Stomach (tissue), 9 donors: ENCODE measurements around the gene VPS13D. TPM values are rescaled to one million over a fixed set of nuclear protein-coding genes. Genes with fewer than 3 reads are reported as not detected.

Experiments used
- DNase-seq, 2 donors: peaks; one replicate each; pipeline versions ENCODE4 v3.0.0 to v3.0.0-alpha.2; 2013 to 2019
- H3K27ac ChIP-seq, 5 donors: fragments of 200-600 bp in 4 of 5; sonication (generic) in 4 of 5; one replicate each; pipeline ENCODE4 v1.5.1; 2013 to 2019; ENCODE audit warnings: mild to moderate bottlenecking in 1 of 5, moderate library complexity in 1 of 5
- H3K27me3 ChIP-seq, 3 donors: fragments of 200-600 bp; sonication (generic); one replicate each; pipeline ENCODE4 v1.5.1; 2017 to 2019; ENCODE audit warnings: mixed run types in 1 of 3
- H3K36me3 ChIP-seq, 4 donors: fragments of 200-600 bp; sonication (generic); 1 replicate in 3 of 4; 2 replicates in 1 of 4; pipeline ENCODE4 v1.5.1; 2016 to 2019
- H3K4me1 ChIP-seq, 4 donors: fragments of 200-600 bp; sonication (generic); one replicate each; pipeline ENCODE4 v1.5.1; 2016 to 2019
- H3K4me3 ChIP-seq, 4 donors: fragments of 200-600 bp; sonication (generic) in 3 of 4; one replicate each; pipeline ENCODE4 v1.5.1; 2016 to 2019; ENCODE audit warnings: mild to moderate bottlenecking in 1 of 4
- H3K9me3 ChIP-seq, 4 donors: fragments of 200-600 bp; sonication (generic); one replicate each; pipeline ENCODE4 v1.5.1; 2016 to 2019
- CTCF ChIP-seq, 7 experiments: fragments of 450-650 bp in 4 of 7; fragments of 200-600 bp in 3 of 7; sonication (generic) in 3 of 7; IDR thresholded peaks; one replicate each; pipeline ENCODE4 v1.5.1; 2016 to 2019; ENCODE audit warnings: antibody characterized with exemption in 7 of 7, control low read depth in 2 of 7, mild to moderate bottlenecking in 1 of 7
- EP300 ChIP-seq: sonication (generic); formaldehyde crosslinking; IDR thresholded peaks from one replicate; pipeline ENCODE4 v1.6.1; 2017; ENCODE audit warnings: antibody characterized with exemption
- POLR2A ChIP-seq, 4 donors: fragments of 450-650 bp; IDR thresholded peaks; one replicate each; pipeline ENCODE4 v1.6.1; 2016; ENCODE audit warnings: antibody characterized with exemption in 4 of 4, control low read depth in 2 of 4, mild to moderate bottlenecking in 1 of 4, moderate library complexity in 1 of 4
- POLR2AphosphoS5 ChIP-seq, 3 donors: sonication (generic); formaldehyde crosslinking; IDR thresholded peaks; one replicate each; pipeline ENCODE4 v1.6.1; 2016; ENCODE audit warnings: antibody characterized with exemption in 3 of 3
- WGBS, 5 donors: extraction: QIAGEN DNeasy Blood & Tissue Kit in 3 of 5; methylation state at CpG; one replicate each; pipeline versions ENCODE4 v1.1.5 to v1.1.7; 2013 to 2018; 5-methylcytosine and 5-hydroxymethylcytosine counted together
- intact Hi-C: fragments of 100-400 bp; cut with DNase I; formaldehyde crosslinking; loops from one replicate; pipeline ENCODE4 v1.15.1; 2023; ENCODE audit warnings: low total_unique reads
- polyA plus RNA-seq, 3 donors: library from polyadenylated mRNA; stranded (reverse); fragments of 200-250 nt; gene quantifications; one replicate each; pipeline ENCODE4 v1.2.3, GENCODE V29; 2013
- total RNA-seq, 5 donors: library from RNA; depleted of rRNA; stranded (reverse); fragments of >200 nt; gene quantifications; one replicate each; pipeline versions ENCODE4 v1.1.0 to v1.2.3, GENCODE V29; 2014 to 2016
- donor health status: healthy with polysubstance abuse.
- donor health status: Bipolar disorder and iron deficiency.
- donor health status: healthy.

The VPS13D gene
- total and polyA plus RNA-seq, 8 donors, result 6.7 to 106 (median 66.5) TPM

GRCh38 chr1:12188657-12189327 lies 41.0 kb upstream of the VPS13D start:
- TF ChIP-seq EP300, result no peak
- TF ChIP-seq CTCF (IDR thresholded peaks at IDR 0.05), result no peak
- TF ChIP-seq POLR2AphosphoS5 (IDR thresholded peaks at IDR 0.05), result no peak
- TF ChIP-seq POLR2A (IDR thresholded peaks at IDR 0.05), result no peak
- no peak for DNase-seq
- Histone ChIP-seq H3K27ac (no peak overlapping the region), H3K9me3 (no peaks in the 10 kb centered on the region), H3K27me3 (no peaks in the 10 kb centered on the region), H3K36me3 (peaks cover 16 to 45% (median 34%) of the 10 kb centered on the region in 4 donors), H3K4me3 (no peak overlapping the region), H3K4me1 (peaks cover 36 to 59% (median 51%) of the 10 kb centered on the region in 4 donors)
- 66 to 90% (median 85%) methylated on average over 5 to 13 of the region's 13 CpGs for WGBS, 5 donors
- intact Hi-C loops, result no loop called here

GRCh38 chr1:12189328-12189682 lies 40.5 kb upstream of the VPS13D start:
- Histone ChIP-seq H3K4me1 (peaks cover 31 to 54% (median 46%) of the 10 kb centered on the region in 4 donors), H3K9me3 (no peaks in the 10 kb centered on the region), H3K4me3 (no peak overlapping the region), H3K36me3 (peaks cover 16 to 51% (median 39%) of the 10 kb centered on the region in 4 donors), H3K27me3 (no peaks in the 10 kb centered on the region), H3K27ac (no peak overlapping the region)
- intact Hi-C loops, result no loop called here
- TF ChIP-seq CTCF (IDR thresholded peaks at IDR 0.05) (no peak), EP300 (no peak), POLR2AphosphoS5 (IDR thresholded peaks at IDR 0.05) (no peak), POLR2A (IDR thresholded peaks at IDR 0.05) (no peak)
- 75 to 84% (median 80%) methylated on average over 5 of the region's 5 CpGs for WGBS, 5 donors
- DNase-seq, result no peak

GRCh38 chr1:12191242-12192032 lies 38.4 kb upstream of the VPS13D start:
- no peak for DNase-seq
- TF ChIP-seq EP300 (no peak), CTCF (IDR thresholded peaks at IDR 0.05) (no peak), POLR2A (IDR thresholded peaks at IDR 0.05) (no peak), POLR2AphosphoS5 (IDR thresholded peaks at IDR 0.05) (no peak)
- WGBS, 5 donors, result 78 to 88% (median 83%) methylated on average over 37 to 58 of the region's 58 CpGs
- Histone ChIP-seq H3K4me1 (peaks cover 10 to 33% (median 24%) of the 10 kb centered on the region in 4 donors), H3K9me3 (no peaks in the 10 kb centered on the region), H3K4me3 (no peak overlapping the region), H3K27me3 (no peaks in the 10 kb centered on the region), H3K36me3 (peaks cover 22 to 72% (median 56%) of the 10 kb centered on the region in 4 donors), H3K27ac (no peak overlapping the region)
- intact Hi-C loops, result no loop called here

- H3K27ac ChIP-seq, result no peak overlapping the region
- 79 to 92% (median 88%) methylated on average over 12 to 14 of the region's 14 CpGs for WGBS, 5 donors
- H3K9me3 ChIP-seq, result no peaks in the 10 kb centered on the region
- H3K27me3 ChIP-seq, result no peaks in the 10 kb centered on the region
- H3K4me3 ChIP-seq, result no peak overlapping the region
- H3K36me3 ChIP-seq, result peaks cover 16 to 88% (median 76%) of the 10 kb centered on the region in 4 donors
- TF ChIP-seq POLR2AphosphoS5 (IDR thresholded peaks at IDR 0.05), result no peak
- no peak for DNase-seq
- intact Hi-C loops, result no loop called here
- H3K4me1 ChIP-seq, result peaks cover 0 to 5% (median 0%) of the 10 kb centered on the region in 4 donors
These were observed 35.1 kb upstream of the VPS13D start for GRCh38 chr1:12194666-12195216.
